ENCODE results near the gene ZFAND3. TPM values are rescaled to one million over a fixed set of nuclear protein-coding genes. Genes with fewer than 3 reads are reported as not detected.

ZFAND3 gene
- total and polyA plus RNA-seq, 2 of the 4 experiments (the other 2 are of a cell fraction), result 10.9 to 26.7 TPM

DNA sequence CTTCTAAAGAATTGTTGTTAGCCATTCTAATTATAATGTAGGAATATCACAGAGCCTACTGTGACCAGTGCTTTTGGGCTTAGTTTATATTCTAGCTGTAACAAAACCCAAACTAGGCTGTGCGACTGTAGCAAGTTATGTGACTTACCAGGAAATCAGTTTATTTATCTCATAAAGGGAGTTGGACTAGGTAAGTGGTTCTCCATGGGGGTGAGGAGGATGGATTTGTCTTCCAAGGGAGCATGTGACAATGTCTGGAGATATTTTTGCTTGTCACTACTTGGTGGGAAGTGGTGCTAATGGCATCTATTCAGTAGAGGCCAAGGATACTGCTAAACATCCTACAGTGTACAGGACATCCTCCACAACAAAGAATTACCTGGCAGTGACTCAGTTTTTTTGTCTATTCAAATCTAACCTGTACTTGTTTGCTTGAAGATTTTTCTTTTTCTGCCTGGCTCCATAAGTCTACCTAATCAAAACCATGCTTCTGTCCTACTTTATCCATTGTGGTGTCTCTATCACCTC lies 32.5 kb downstream of the ZFAND3 start:
- H3K23ac ChIP-seq (ENCODE audit: low read depth, low read length), result no peak overlapping the region
- H3K14ac ChIP-seq (replicated peaks; ENCODE audit: low read depth, low read length), result no peak overlapping the region
- no peak overlapping the region for H2AK9ac ChIP-seq (replicated peaks; ENCODE audit: low read depth, low read length, poor library complexity)
- no peak overlapping the region for H3K4ac ChIP-seq (ENCODE audit: low read depth, low read length)
- no peak overlapping the region for H2AK5ac ChIP-seq (ENCODE audit: low read depth, low read length)
- TF ChIP-seq SMC3 (IDR thresholded peaks at IDR 0.05; ENCODE audit: low read depth, low read length) (no peak), USF2 (IDR thresholded peaks at IDR 0.05; ENCODE audit: low read depth, low read length) (no peak), NFE2L2 (IDR thresholded peaks at IDR 0.05; ENCODE audit: low read depth, low read length) (no peak), ELK1 (IDR thresholded peaks at IDR 0.05; ENCODE audit: borderline replicate concordance, low read depth, low read length) (no peak), BHLHE40 (IDR thresholded peaks at IDR 0.05; ENCODE audit: low read depth, low read length) (no peak), MXI1 (IDR thresholded peaks at IDR 0.05; ENCODE audit: borderline replicate concordance, low read depth, low read length) (no peak), RAD21 (IDR thresholded peaks at IDR 0.05; ENCODE audit: low read length) (no peak), CHD1 (IDR thresholded peaks at IDR 0.05; ENCODE audit: low read depth, low read length) (no peak), RFX5 (IDR thresholded peaks at IDR 0.05; ENCODE audit: low read depth, low read length) (no peak), FOS (IDR thresholded peaks at IDR 0.05; ENCODE audit: low read depth, low read length) (no peak), MAFK (IDR thresholded peaks at IDR 0.05; ENCODE audit: low read depth, low read length) (no peak), RCOR1 (IDR thresholded peaks at IDR 0.05; ENCODE audit: insufficient replicate concordance, low read length) (no peak), POLR2A (IDR thresholded peaks at IDR 0.05; ENCODE audit: low read depth, low read length) (no peak), CEBPB (IDR thresholded peaks at IDR 0.05; ENCODE audit: low read depth, low read length) (no peak), MAZ (IDR thresholded peaks at IDR 0.05; ENCODE audit: borderline replicate concordance, low read depth, low read length) (no peak), CTCF (conservative IDR thresholded peaks at IDR 0.05; ENCODE audit: low read depth, low read length) (no peak)
- in situ Hi-C loops (cut with MboI; ENCODE audit: low sequenced_read_pairs), result no loop called here
- H3K56ac ChIP-seq (ENCODE audit: extremely low read depth, insufficient read depth, low read length), result no peak overlapping the region
- ChIA-PET CTCF (no interaction called here), POLR2A (ENCODE audit: unreplicated experiment) (no interaction called here)
- H4K5ac ChIP-seq (ENCODE audit: low read depth, low read length), result no peak overlapping the region
- no peak overlapping the region for H2BK5ac ChIP-seq (ENCODE audit: low read depth, low read length, poor library complexity, severe bottlenecking)
- ATAC-seq (ENCODE audit: low read depth) (no peak), DNase-seq (no peak)
- peaks cover 27 to 80% of the 10 kb centered on the region in 2 experiments for H3K79me1 ChIP-seq (ENCODE audit: low read depth in 1 of 2, low read length in 2 of 2)
- no peak overlapping the region for H4K91ac ChIP-seq (ENCODE audit: insufficient read depth, low read depth, low read length)
- H2BK20ac ChIP-seq (ENCODE audit: low read depth, low read length), result no peak overlapping the region
- BruUV-seq (replicated peaks), result no TSS peak
- H3K27me3 ChIP-seq (ENCODE audit: control insufficient read depth, insufficient read depth, low read length), result no peaks in the 10 kb centered on the region
- H3K9ac ChIP-seq (ENCODE audit: low read depth, low read length), result no peak overlapping the region
- H2AFZ ChIP-seq (replicated peaks; ENCODE audit: low read length, poor library complexity), result no peak overlapping the region
- no peak overlapping the region for H3K27ac ChIP-seq (ENCODE audit: insufficient read depth, low read length)
- no peak overlapping the region for H3K18ac ChIP-seq (ENCODE audit: low read depth, low read length)
- dilution Hi-C loops (cut with HindIII; ENCODE audit: low sequenced_read_pairs, unreplicated experiment), result no loop called here
- WGBS, 2 experiments (ENCODE audit: extremely low coverage in 2 of 2, insufficient read length in 1 of 2), result no CpG with 5 or more reads among the region's 1 CpG
- H4K8ac ChIP-seq (ENCODE audit: low read depth in 2 of 2, low read length in 2 of 2), result no peak overlapping the region
- H2BK120ac ChIP-seq (ENCODE audit: low read depth, low read length), result no peak overlapping the region
- peaks cover 22% of the 10 kb centered on the region for H3K9me1 ChIP-seq (ENCODE audit: insufficient read depth, low read length)
- H2BK15ac ChIP-seq (ENCODE audit: low read depth, low read length), result no peak overlapping the region
- peaks cover 85% of the 10 kb centered on the region for H4K20me1 ChIP-seq (ENCODE audit: insufficient read depth, low read length)
- peaks cover 4% of the 10 kb centered on the region; the same call in 1 of the 2 replicates for H3K4me1 ChIP-seq (ENCODE audit: control insufficient read depth, insufficient read depth, low read length)
- H3K36me3 ChIP-seq (ENCODE audit: control insufficient read depth, insufficient read depth, low read length), result peaks cover 2% of the 10 kb centered on the region; the same call in 1 of the 2 replicates
- H3K4me3 ChIP-seq (ENCODE audit: insufficient read depth, low read depth, low read length), result no peak overlapping the region
- intact Hi-C loops (cut with micrococcal nuclease), result no loop called here
- H3K9me3 ChIP-seq (ENCODE audit: control insufficient read depth, insufficient read depth, low read length), result no peaks in the 10 kb centered on the region
- no peak overlapping the region for H3K4me2 ChIP-seq (ENCODE audit: low read depth, low read length)

Data from IMR-90 (cell line).